Stomach smooth muscle (tissue), 2 donors: ENCODE data around the gene MCL1.

Source experiments
- H3K27ac ChIP-seq: one replicate; pipeline ENCODE4 v1.7.0; 2013; ENCODE audit warnings: mild to moderate bottlenecking, low read length, inconsistent platforms
- H3K27me3 ChIP-seq, 2 donors: one replicate each; pipeline ENCODE4 v1.7.0; 2013; ENCODE audit warnings: low read length in 2 of 2; ENCODE audit not compliant: insufficient read depth in 2 of 2, control insufficient read depth in 1 of 2
- H3K36me3 ChIP-seq, 2 donors: one replicate each; pipeline ENCODE4 v1.7.0; 2013; ENCODE audit warnings: low read length in 2 of 2; ENCODE audit not compliant: control insufficient read depth in 2 of 2, insufficient read depth in 2 of 2
- H3K4me1 ChIP-seq: one replicate; pipeline ENCODE4 v1.7.0; 2013; ENCODE audit warnings: low read length; ENCODE audit not compliant: control insufficient read depth, insufficient read depth
- H3K4me3 ChIP-seq, 2 donors: one replicate each; pipeline ENCODE4 v1.7.0; 2013; ENCODE audit warnings: low read length in 2 of 2
- H3K9ac ChIP-seq, 2 donors: one replicate each; pipeline ENCODE4 v1.7.0; 2013; ENCODE audit warnings: low read length in 2 of 2, mild to moderate bottlenecking in 1 of 2
- H3K9me3 ChIP-seq, 2 donors: one replicate each; pipeline ENCODE4 v1.7.0; 2013; ENCODE audit warnings: low read length in 2 of 2; ENCODE audit not compliant: control insufficient read depth in 2 of 2
- donor health status: healthy.
- donor health status: Pancreatic carcinoma.

MCL1 gene

GRCh38 chr1:150534002-150534401, 45.4 kb downstream of the MCL1 start:
- Histone ChIP-seq H3K27ac (peak overlapping the region; percentile 88), H3K9ac (peak overlapping the region in 1 of 2 donors; percentile 13), H3K36me3 (no peaks in the 10 kb centered on the region), H3K9me3 (no peaks in the 10 kb centered on the region), H3K4me3 (no peak overlapping the region), H3K4me1 (peaks cover 45% of the 10 kb centered on the region), H3K27me3 (no peaks in the 10 kb centered on the region)

- Histone ChIP-seq H3K9ac (peak overlapping the region; percentile 3 to 72), H3K4me1 (peaks cover 42% of the 10 kb centered on the region), H3K27me3 (no peaks in the 10 kb centered on the region), H3K27ac (peak overlapping the region; percentile 88), H3K4me3 (peak overlapping the region in 1 of 2 donors; percentile 40), H3K9me3 (no peaks in the 10 kb centered on the region), H3K36me3 (no peaks in the 10 kb centered on the region)
Observed at GRCh38 chr1:150532860-150533259, 46.5 kb downstream of the MCL1 start.

DNA sequence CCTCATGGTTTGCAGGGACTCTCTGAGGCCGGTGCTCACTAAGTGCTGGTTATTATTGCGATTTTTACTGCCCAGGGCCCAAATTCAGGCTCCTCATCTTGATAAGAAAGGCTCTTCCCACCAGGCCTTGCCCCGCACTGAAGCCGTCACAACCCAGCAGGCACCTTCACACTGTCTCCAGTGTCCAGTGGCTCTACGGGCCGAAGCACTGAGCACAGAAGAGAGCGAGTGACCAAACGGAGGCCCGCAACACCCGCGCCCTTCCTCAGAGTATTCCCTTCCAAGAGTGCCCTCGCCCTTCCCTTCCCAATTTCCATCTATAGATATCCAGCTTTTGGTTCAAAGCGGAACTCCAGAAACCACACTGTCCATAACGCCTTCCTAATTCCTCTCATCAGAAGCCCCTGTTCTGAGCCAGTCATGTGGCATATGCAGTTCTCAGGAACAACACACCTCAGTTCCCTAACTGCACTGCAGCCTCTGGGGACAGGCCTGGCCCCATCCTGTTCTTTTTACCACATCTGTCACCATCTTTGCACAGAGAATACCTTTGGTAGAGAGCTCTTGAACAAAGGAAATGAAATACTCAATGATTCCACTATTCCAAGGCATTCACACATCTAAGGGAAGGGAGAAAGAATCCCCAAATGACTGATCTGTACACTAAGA, 48.8 kb downstream of the MCL1 start:
- no peak overlapping the region for H3K27ac ChIP-seq
- H3K9me3 ChIP-seq: no peaks in the 10 kb centered on the region
- no peak overlapping the region for H3K4me3 ChIP-seq
- no peak overlapping the region for H3K9ac ChIP-seq
- no peaks in the 10 kb centered on the region for H3K36me3 ChIP-seq
- no peaks in the 10 kb centered on the region for H3K27me3 ChIP-seq
- peaks cover 27% of the 10 kb centered on the region for H3K4me1 ChIP-seq

GRCh38 chr1:150529017-150529416, 50.4 kb downstream of the MCL1 start:
- no peak overlapping the region for H3K4me3 ChIP-seq
- no peaks in the 10 kb centered on the region for H3K36me3 ChIP-seq
- H3K9ac ChIP-seq: peak overlapping the region in 1 of 2 donors; percentile 15
- H3K27me3 ChIP-seq: no peaks in the 10 kb centered on the region
- H3K27ac ChIP-seq: no peak overlapping the region
- H3K4me1 ChIP-seq: peaks cover 24% of the 10 kb centered on the region
- H3K9me3 ChIP-seq: no peaks in the 10 kb centered on the region

DNA sequence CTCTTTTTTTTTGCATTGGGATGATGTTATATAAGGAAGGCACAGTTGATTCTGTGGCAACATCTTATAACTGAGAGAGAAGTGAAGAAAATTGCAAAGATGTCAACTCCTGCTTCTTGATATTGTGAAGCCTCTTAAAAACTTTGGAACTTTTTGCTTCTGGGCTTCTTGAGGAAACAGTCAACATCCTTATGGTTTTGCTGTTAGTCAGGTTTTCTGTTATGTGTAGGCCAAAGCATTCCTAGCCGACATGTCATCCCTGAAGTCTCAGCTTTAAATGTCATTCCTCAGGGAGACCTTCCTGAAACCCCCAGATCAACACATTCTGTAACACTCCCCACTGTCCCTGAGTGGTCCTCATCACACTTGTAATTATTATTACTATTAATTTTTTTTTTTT, 51.2 kb downstream of the MCL1 start:
- Histone ChIP-seq H3K9me3 (no peaks in the 10 kb centered on the region), H3K36me3 (no peaks in the 10 kb centered on the region), H3K9ac (no peak overlapping the region), H3K27ac (no peak overlapping the region), H3K27me3 (no peaks in the 10 kb centered on the region), H3K4me1 (peaks cover 20% of the 10 kb centered on the region), H3K4me3 (no peak overlapping the region)

DNA sequence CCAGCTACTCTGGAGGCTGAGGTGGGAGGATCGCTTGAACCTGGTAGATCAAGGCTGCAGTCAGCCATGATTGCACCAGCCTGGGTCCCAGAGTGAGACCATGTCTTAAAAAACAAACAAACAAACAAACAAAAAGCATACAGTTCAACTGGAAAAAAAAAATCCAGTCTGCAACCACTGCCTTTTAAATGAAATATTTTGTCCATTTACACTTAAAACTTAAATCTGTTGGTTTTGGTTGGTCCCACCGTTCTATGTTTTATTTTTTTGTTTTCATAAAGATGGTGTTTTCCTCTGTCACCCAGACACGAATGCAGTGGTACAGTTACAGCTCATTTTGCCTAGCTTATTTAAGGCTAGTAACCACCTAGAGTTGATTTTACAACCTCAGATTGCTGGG, 54.1 kb downstream of the MCL1 start:
- Histone ChIP-seq H3K27ac (no peak overlapping the region), H3K4me1 (peaks cover 7% of the 10 kb centered on the region), H3K27me3 (no peaks in the 10 kb centered on the region), H3K4me3 (no peak overlapping the region), H3K9ac (no peak overlapping the region), H3K9me3 (no peaks in the 10 kb centered on the region), H3K36me3 (no peaks in the 10 kb centered on the region)
